HEK293 (cell line): ENCODE results near the gene AGAP1.

Experiments used
- CTCF ChIA-PET: fragments of 350-600 bp; formaldehyde crosslinking; extraction: SDS; loops from one replicate; lab custom pipeline; 2021; ENCODE audit warnings: antibody characterized with exemption; lab: Yijun Ruan, JAX
- POLR2A ChIA-PET: fragments of 300-600 bp; formaldehyde crosslinking; extraction: SDS; loops from one replicate; lab custom pipeline; 2020; ENCODE audit warnings: antibody characterized with exemption, inconsistent platforms; lab: Yijun Ruan, JAX
- H3K27ac ChIP-seq: fragments of 200-500 bp; sonication (Bioruptor generic); 2 replicates; pipeline ENCODE4 v1.5.1; 2014; ENCODE audit warnings: low read depth, low read length, control low read depth, inconsistent platforms; ENCODE audit errors: extremely low read depth
- H3K36me3 ChIP-seq, 2 experiments: fragments of 200-500 bp in 1 of 2; sonication (Bioruptor generic) in 1 of 2; 1 replicate in 1 of 2; 2 replicates in 1 of 2; pipeline ENCODE4 v1.5.1; 2014 to 2017; ENCODE audit warnings: inconsistent platforms in 2 of 2, low read length in 2 of 2; ENCODE audit not compliant: control insufficient read depth in 2 of 2, insufficient read depth in 1 of 2
- H3K4me1 ChIP-seq: fragments of 200-500 bp; sonication (Bioruptor generic); 2 replicates; pipeline ENCODE4 v1.5.1; 2014; ENCODE audit warnings: mild to moderate bottlenecking, low read length, inconsistent platforms; ENCODE audit not compliant: control insufficient read depth, insufficient read depth
- H3K4me3 ChIP-seq: 2 replicates; pipeline ENCODE4 v1.5.1; 2011; ENCODE audit warnings: low read depth, mild to moderate bottlenecking, control low read depth, low read length, moderate library complexity
- H3K9me3 ChIP-seq: fragments of 200-500 bp; sonication (Bioruptor generic); 2 replicates; pipeline ENCODE4 v1.5.1; 2014; ENCODE audit warnings: low read depth, low read length, inconsistent platforms; ENCODE audit not compliant: control insufficient read depth, insufficient read depth
- GLI2 ChIP-seq: fragments of 450-650 bp; formaldehyde crosslinking; IDR thresholded peaks from 2 replicates; pipeline ENCODE4; 2017; ENCODE audit warnings: missing biosample characterization, missing genetic modification characterization, low read depth, borderline replicate concordance
- GLIS2 ChIP-seq: fragments of 450-650 bp; formaldehyde crosslinking; IDR thresholded peaks from 2 replicates; pipeline ENCODE4 v1.5.1; 2016; ENCODE audit warnings: missing biosample characterization, missing genetic modification characterization
- IKZF3 ChIP-seq: fragments of 450-650 bp; IDR thresholded peaks from 2 replicates; pipeline ENCODE4 v1.5.0; 2018; ENCODE audit warnings: missing biosample characterization, mild to moderate bottlenecking, missing genetic modification characterization, moderate library complexity
- KLF1 ChIP-seq: fragments of 450-650 bp; formaldehyde crosslinking; IDR thresholded peaks from 2 replicates; pipeline ENCODE4 v1.5.1; 2016; ENCODE audit warnings: missing biosample characterization, missing genetic modification characterization
- PRDM1 ChIP-seq: fragments of 450-650 bp; formaldehyde crosslinking; IDR thresholded peaks from 2 replicates; pipeline ENCODE4; 2016; ENCODE audit warnings: missing biosample characterization, missing genetic modification characterization
- RBAK ChIP-seq: fragments of 450-650 bp; formaldehyde crosslinking; IDR thresholded peaks from 2 replicates; pipeline ENCODE4 v1.5.1; 2016; ENCODE audit warnings: missing biosample characterization, missing genetic modification characterization
- REPIN1 ChIP-seq: fragments of 450-650 bp; formaldehyde crosslinking; IDR thresholded peaks from 2 replicates; pipeline ENCODE4 v1.5.1; 2017; ENCODE audit warnings: missing biosample characterization, missing genetic modification characterization, low read depth
- SALL2 ChIP-seq: fragments of 450-650 bp; formaldehyde crosslinking; IDR thresholded peaks from 2 replicates; pipeline ENCODE4 v1.5.0; 2017; ENCODE audit warnings: missing biosample characterization, mild to moderate bottlenecking, missing genetic modification characterization, borderline replicate concordance
- SCRT1 ChIP-seq: fragments of 450-650 bp; formaldehyde crosslinking; IDR thresholded peaks from 2 replicates; pipeline ENCODE4 v1.5.1; 2016; ENCODE audit warnings: missing biosample characterization, missing genetic modification characterization, borderline replicate concordance
- SP3 ChIP-seq: fragments of 450-650 bp; formaldehyde crosslinking; IDR thresholded peaks from 2 replicates; pipeline ENCODE4 v1.5.1; 2016; ENCODE audit warnings: missing biosample characterization, missing genetic modification characterization
- WT1 ChIP-seq: fragments of 450-650 bp; formaldehyde crosslinking; IDR thresholded peaks from 2 replicates; pipeline ENCODE4 v1.5.1; 2016; ENCODE audit warnings: missing biosample characterization, missing genetic modification characterization
- ZBTB1 ChIP-seq: fragments of 450-650 bp; formaldehyde crosslinking; IDR thresholded peaks from 2 replicates; pipeline ENCODE4 v1.5.1; 2016; ENCODE audit warnings: missing biosample characterization, missing genetic modification characterization
- ZBTB7A ChIP-seq: fragments of 450-650 bp; formaldehyde crosslinking; IDR thresholded peaks from 2 replicates; pipeline ENCODE4 v1.5.1; 2016; ENCODE audit warnings: low read depth, missing biosample characterization, missing genetic modification characterization
- ZEB2 ChIP-seq: fragments of 450-650 bp; formaldehyde crosslinking; IDR thresholded peaks from 2 replicates; pipeline ENCODE4 v1.5.1; 2016; ENCODE audit warnings: missing biosample characterization, missing genetic modification characterization
- ZFP37 ChIP-seq: fragments of 450-650 bp; formaldehyde crosslinking; IDR thresholded peaks from 2 replicates; pipeline ENCODE4 v1.5.1; 2016; ENCODE audit warnings: missing biosample characterization, missing genetic modification characterization
- ZNF114 ChIP-seq: fragments of 450-650 bp; formaldehyde crosslinking; IDR thresholded peaks from 2 replicates; pipeline ENCODE4 v1.5.0; 2017; ENCODE audit warnings: missing biosample characterization, missing genetic modification characterization
- ZNF138 ChIP-seq: fragments of 450-650 bp; formaldehyde crosslinking; IDR thresholded peaks from 2 replicates; pipeline ENCODE4 v1.5.1; 2016; ENCODE audit warnings: missing biosample characterization, missing genetic modification characterization, borderline replicate concordance
- ZNF169 ChIP-seq: fragments of 450-650 bp; formaldehyde crosslinking; IDR thresholded peaks from 2 replicates; pipeline ENCODE4 v1.5.1; 2016; ENCODE audit warnings: missing biosample characterization, missing genetic modification characterization
- ZNF354C ChIP-seq: fragments of 450-650 bp; formaldehyde crosslinking; IDR thresholded peaks from 2 replicates; pipeline ENCODE4 v1.5.1; 2016; ENCODE audit warnings: missing biosample characterization, missing genetic modification characterization, low read depth, borderline replicate concordance
- ZNF521 ChIP-seq: fragments of 450-650 bp; formaldehyde crosslinking; IDR thresholded peaks from 2 replicates; pipeline ENCODE4 v1.5.1; 2017; ENCODE audit warnings: missing biosample characterization, mild to moderate bottlenecking, missing genetic modification characterization
- ZNF544 ChIP-seq: fragments of 450-650 bp; formaldehyde crosslinking; IDR thresholded peaks from 2 replicates; pipeline ENCODE4 v1.5.0; 2017; ENCODE audit warnings: missing biosample characterization, missing genetic modification characterization
- ZNF549 ChIP-seq: fragments of 450-650 bp; IDR thresholded peaks from 2 replicates; pipeline ENCODE4 v1.5.1; 2018; ENCODE audit warnings: missing biosample characterization, missing genetic modification characterization, mild to moderate bottlenecking, inconsistent platforms, moderate library complexity
- ZNF747 ChIP-seq: fragments of 450-650 bp; formaldehyde crosslinking; IDR thresholded peaks from 2 replicates; pipeline ENCODE4 v1.5.1; 2016; ENCODE audit warnings: missing biosample characterization, missing genetic modification characterization
- ZNF830 ChIP-seq: fragments of 450-650 bp; IDR thresholded peaks from 2 replicates; pipeline ENCODE4 v1.5.0; 2018; ENCODE audit warnings: missing biosample characterization, missing genetic modification characterization, low read depth, mild to moderate bottlenecking, moderate library complexity
- ZSCAN16 ChIP-seq: fragments of 450-650 bp; formaldehyde crosslinking; IDR thresholded peaks from 2 replicates; pipeline ENCODE4 v1.5.1; 2016; ENCODE audit warnings: missing biosample characterization, missing genetic modification characterization
- ZSCAN30 ChIP-seq: fragments of 450-650 bp; IDR thresholded peaks from 2 replicates; pipeline ENCODE4 v1.5.1; 2018; ENCODE audit warnings: missing biosample characterization, mild to moderate bottlenecking, missing genetic modification characterization, moderate library complexity
- TF ChIP-seq, protein P1 (sequence below): sonication (generic); formaldehyde crosslinking; IDR thresholded peaks from 2 replicates; pipeline ENCODE4 v1.8.1; 2022; ENCODE audit warnings: mild to moderate bottlenecking, moderate library complexity, missing genetic modification reagents
- TF ChIP-seq, protein P2 (sequence below): fragments of 450-650 bp; formaldehyde crosslinking; IDR thresholded peaks from 2 replicates; pipeline ENCODE4; 2016; ENCODE audit warnings: missing biosample characterization, missing genetic modification characterization
- TF ChIP-seq, protein P3 (sequence below): fragments of 450-650 bp; formaldehyde crosslinking; IDR thresholded peaks from 2 replicates; pipeline ENCODE4 v1.5.1; 2017; ENCODE audit warnings: missing biosample characterization, missing genetic modification characterization

Gene AGAP1

DNA sequence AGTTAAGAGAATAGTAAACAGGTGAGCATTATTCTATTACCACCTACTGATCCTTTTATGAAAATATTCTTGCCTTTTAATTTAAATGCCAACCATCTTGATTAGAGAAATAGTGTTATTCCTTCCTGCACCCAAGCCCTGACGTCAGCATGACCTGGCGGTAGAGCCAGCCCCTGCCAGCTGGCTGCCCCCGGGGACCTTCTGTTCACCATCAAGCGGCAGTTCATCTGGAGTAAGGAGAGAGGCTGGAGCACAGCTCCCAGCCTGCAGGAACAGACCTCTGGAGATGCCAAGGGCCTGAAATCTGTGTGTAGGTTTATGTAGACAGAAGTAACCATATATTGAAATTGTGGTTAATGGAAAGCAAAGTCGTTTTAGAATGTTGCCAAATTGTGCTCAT is 502.6 kb downstream of the AGAP1 start:
- no peak for TF ChIP-seq GLIS2 (tag by site-specific recombination)
- no peak for TF ChIP-seq SALL2 (tag by site-specific recombination)
- TF ChIP-seq ZNF114 (tag by site-specific recombination): no peak
- TF ChIP-seq KLF1 (tag by site-specific recombination): no peak
- no peak for TF ChIP-seq RBAK (tag by site-specific recombination)
- TF ChIP-seq ZSCAN16 (tag by site-specific recombination): no peak
- no peak for TF ChIP-seq ZSCAN30
- no peak for TF ChIP-seq IKZF3 (tag by site-specific recombination)
- TF ChIP-seq SP3 (tag by site-specific recombination): no peak
- no peak for TF ChIP-seq ZNF354C (tag by site-specific recombination)
- TF ChIP-seq ZFP37: no peak
- no peak for TF ChIP-seq ZBTB1
- TF ChIP-seq, protein P1, sequence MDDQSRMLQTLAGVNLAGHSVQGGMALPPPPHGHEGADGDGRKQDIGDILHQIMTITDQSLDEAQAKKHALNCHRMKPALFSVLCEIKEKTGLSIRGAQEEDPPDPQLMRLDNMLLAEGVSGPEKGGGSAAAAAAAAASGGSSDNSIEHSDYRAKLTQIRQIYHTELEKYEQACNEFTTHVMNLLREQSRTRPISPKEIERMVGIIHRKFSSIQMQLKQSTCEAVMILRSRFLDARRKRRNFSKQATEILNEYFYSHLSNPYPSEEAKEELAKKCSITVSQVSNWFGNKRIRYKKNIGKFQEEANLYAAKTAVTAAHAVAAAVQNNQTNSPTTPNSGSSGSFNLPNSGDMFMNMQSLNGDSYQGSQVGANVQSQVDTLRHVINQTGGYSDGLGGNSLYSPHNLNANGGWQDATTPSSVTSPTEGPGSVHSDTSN (CRISPR knock-in tag): no peak
- TF ChIP-seq, protein P2, sequence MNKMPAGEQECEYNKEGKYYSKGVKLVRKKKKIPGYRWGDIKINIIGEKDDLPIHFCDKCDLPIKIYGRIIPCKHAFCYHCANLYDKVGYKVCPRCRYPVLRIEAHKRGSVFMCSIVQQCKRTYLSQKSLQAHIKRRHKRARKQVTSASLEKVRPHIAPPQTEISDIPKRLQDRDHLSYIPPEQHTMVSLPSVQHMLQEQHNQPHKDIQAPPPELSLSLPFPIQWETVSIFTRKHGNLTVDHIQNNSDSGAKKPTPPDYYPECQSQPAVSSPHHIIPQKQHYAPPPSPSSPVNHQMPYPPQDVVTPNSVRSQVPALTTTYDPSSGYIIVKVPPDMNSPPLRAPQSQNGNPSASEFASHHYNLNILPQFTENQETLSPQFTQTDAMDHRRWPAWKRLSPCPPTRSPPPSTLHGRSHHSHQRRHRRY (tag by site-specific recombination): no peak
- TF ChIP-seq WT1 (tag by site-specific recombination): no peak
- TF ChIP-seq ZNF138 (tag by site-specific recombination): no peak
- no peak for TF ChIP-seq SCRT1
- TF ChIP-seq, all 188 proteins: peak for 0
- Histone ChIP-seq H3K9me3 (no peaks in the 10 kb centered on the region), H3K4me1 (no peaks in the 10 kb centered on the region), H3K36me3 (no peaks in the 10 kb centered on the region), H3K27ac (no peak overlapping the region), H3K4me3 (no peak overlapping the region)
- POLR2A ChIA-PET: no interaction called here
- CTCF ChIA-PET: no interaction called here

DNA sequence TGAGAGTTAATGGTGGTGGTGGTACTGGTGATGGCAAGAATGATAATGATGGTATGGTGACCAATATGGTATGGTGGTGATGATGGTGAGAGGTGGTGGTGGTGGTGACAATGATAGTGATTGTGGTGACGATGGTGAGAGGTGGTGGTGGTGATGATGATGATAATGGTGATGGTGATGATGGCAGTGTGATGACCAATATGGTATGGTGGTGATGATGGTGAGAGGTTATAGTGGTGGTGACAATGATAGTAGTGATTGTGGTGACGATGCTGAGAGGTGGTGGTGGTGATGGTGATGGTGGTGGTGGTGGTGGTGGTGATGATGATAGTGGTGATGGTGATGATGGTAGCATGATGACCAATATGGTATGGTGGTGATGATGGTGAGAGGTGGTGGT is 505.2 kb downstream of the AGAP1 start:
- Histone ChIP-seq H3K4me1 (no peaks in the 10 kb centered on the region), H3K27ac (no peak overlapping the region), H3K36me3 (no peaks in the 10 kb centered on the region), H3K4me3 (no peak overlapping the region), H3K9me3 (no peaks in the 10 kb centered on the region)
- no peak for TF ChIP-seq ZBTB7A (tag by site-specific recombination)
- no peak for TF ChIP-seq ZNF747 (tag by site-specific recombination)
- TF ChIP-seq ZNF549 (tag by site-specific recombination): no peak
- no peak for TF ChIP-seq ZNF521
- TF ChIP-seq ZBTB1: no peak
- ChIA-PET CTCF (no interaction called here), POLR2A (no interaction called here)

DNA sequence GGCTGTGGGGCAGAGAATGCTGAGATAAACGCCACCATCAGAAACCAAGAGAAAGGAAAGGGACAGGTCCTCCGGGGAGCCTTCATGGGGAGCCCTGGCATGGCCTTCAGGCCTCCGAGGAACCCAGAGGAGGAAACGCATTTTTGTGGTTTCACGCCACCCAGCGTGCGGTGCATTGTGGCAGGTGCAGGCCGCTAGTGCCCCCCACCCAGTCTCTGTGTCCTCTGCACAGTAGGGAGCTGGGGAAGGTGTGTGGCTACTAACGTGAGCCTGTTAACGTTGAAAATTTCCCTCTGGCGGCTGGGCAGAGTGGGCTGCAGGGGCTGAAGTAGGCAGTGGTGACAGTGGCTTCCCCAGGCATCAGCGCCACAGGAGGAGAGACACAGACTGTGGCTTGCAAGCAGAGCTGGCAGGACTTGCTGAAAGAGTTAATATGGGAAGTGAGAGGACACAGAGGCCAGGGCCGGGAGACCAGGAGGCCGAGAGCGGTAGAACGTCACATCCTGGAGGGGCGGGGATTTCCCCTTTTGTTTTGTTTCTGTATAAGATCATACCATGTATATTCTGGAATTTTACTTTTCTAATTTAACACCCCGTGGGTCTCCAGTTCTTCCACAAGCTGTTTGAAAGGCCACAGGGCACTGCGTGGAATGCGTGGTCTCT is 507.5 kb downstream of the AGAP1 start:
- Histone ChIP-seq H3K4me1 (no peaks in the 10 kb centered on the region), H3K9me3 (no peaks in the 10 kb centered on the region), H3K4me3 (no peak overlapping the region), H3K27ac (no peak overlapping the region), H3K36me3 (no peaks in the 10 kb centered on the region)
- CTCF ChIA-PET: interaction anchor here (0.6 to 0.7 kb wide), 2 partner anchors 93 to 133 kb away, joined by 3 read pairs; no protein-coding TSS in a partner anchor
- POLR2A ChIA-PET: no interaction called here
- TF ChIP-seq PRDM1 (no peak), ZNF830 (tag by site-specific recombination) (no peak), GLI2 (no peak), ZNF169 (tag by site-specific recombination) (no peak), REPIN1 (tag by site-specific recombination) (no peak), ZEB2 (tag by site-specific recombination) (no peak), ZNF544 (tag by site-specific recombination) (no peak), ZBTB1 (no peak)
- TF ChIP-seq, protein P3, sequence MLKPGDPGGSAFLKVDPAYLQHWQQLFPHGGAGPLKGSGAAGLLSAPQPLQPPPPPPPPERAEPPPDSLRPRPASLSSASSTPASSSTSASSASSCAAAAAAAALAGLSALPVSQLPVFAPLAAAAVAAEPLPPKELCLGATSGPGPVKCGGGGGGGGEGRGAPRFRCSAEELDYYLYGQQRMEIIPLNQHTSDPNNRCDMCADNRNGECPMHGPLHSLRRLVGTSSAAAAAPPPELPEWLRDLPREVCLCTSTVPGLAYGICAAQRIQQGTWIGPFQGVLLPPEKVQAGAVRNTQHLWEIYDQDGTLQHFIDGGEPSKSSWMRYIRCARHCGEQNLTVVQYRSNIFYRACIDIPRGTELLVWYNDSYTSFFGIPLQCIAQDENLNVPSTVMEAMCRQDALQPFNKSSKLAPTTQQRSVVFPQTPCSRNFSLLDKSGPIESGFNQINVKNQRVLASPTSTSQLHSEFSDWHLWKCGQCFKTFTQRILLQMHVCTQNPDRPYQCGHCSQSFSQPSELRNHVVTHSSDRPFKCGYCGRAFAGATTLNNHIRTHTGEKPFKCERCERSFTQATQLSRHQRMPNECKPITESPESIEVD (tag by site-specific recombination): no peak
